HG02943 (cell line): Measurements from ENCODE around the gene ULK2.
"Not testable (repeated sequence)": the region's sequence is repeated elsewhere in the genome, so short reads cannot be mapped to it uniquely, and the experiment has no call there.

Source experiments
- ATAC-seq: cut with Tn5 transposase; IDR thresholded peaks from one replicate; pipeline ENCODE4 v1.9.1; 2021; ENCODE audit warnings: mild to moderate bottlenecking, low read depth, moderate library complexity; ENCODE audit not compliant: unreplicated experiment

Gene ULK2

DNA sequence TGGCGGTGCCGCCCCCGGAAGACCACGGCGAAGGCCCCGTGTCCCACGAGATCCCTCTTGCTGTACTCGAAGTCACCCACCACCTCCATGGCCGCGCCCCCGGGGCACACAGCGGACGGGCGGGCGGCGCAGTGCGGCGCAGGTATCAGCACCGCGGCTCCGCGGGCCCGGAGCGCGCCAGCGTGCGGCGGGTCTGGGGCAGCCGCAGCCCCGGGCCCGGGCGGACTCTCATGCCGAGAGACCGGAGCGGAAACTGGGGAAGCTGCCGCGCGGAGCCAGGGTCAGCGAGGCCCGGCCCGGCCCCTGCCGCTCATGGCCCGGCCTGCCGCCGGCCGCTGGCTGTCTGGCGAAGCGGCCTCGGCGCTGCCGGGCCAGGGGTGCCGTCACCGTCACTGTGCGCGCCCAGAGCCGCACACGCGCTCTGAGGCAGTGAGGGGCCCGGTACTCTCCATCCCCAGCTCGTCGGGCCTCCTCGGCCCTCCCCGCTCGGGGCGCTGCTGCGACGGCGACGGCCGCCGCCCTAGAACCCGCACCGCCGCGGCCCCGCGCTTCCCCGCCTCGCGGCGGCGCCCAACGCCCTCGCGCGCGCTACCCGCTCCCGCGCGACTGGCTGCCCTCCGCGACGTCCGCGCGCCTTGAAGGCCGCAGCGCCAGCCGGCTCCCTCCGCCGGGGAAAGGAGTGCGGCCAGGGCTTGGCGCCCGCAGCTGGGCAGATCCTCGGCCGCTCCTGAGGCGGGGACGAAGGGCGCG lies at the start of gene ULK2:
ULK2 (minus strand) TSS at position 608 of the 750 bp plus-strand sequence; CDS start at position 89, 519 bp downstream.
- no peak for ATAC-seq

DNA sequence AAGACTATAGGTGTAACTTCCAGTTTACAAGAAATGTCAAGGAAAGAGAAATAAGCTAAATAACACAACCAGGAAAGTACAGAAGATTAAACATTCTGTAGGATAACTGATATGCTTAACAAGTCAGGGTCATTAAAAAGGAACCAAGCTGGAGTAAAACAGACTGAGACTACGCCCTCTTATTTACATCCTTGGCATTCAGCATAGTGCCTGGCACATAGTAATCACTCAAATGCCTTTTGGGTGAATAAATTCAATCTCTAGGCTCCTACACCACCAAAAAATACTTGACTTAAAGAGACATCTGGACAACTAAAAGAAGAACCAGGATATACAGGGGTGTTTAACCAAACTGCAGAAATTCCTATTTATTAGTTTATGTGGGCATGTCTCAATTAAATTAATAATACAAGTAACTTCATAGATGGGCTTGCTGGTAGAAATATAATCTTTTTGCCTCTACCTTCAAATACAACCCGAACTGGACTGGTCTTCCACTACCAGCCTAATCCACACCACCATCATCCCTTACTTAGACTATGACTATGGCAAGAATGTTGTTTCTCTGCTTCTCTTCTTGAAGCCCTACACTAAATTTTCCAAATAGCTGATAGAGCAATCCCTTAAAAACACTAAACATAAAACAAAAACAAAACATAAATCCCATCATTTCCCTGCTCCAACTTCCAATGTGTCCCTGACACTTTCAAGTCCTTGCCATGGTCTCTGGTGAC lies 47.7 kb upstream of the ULK2 start:
- no peak for ATAC-seq

DNA sequence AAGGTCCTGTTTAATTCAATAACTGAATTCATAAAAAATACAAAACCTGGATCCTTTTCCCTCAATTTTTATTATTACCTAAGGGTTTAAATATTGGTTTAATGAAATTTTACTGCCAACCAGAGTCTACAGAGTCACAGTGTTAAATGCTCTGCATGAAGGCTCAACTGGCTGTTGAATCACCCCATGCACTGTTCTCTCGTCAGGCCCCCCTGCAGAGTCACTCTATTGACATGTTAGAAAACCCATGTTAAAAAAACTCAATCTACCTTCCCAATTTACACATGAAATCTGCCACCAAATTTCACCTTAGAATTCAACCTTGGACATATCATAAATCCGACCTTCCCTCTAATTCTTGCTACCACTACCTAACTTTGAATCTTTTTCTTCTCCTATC lies 43.3 kb upstream of the ULK2 start:
- no peak for ATAC-seq

DNA sequence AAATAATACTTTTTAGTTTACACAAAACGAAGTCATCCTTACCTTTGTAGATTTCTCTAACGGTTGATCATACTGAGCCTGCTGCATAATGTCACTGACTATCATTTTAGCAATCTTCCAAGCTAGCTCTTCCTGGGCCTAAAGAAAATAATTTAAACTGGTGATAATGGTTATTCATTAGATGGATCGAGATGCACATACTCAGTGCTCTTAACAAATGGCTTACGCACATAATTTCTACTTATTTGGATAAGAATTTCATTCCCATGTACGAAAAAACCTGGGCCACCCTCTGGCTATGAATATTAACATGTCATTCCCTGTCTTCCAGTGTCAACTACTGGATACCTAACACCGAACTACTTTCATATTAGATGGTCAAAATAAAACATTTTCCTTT lies 41.4 kb upstream of the ULK2 start:
- ATAC-seq, result no peak

DNA sequence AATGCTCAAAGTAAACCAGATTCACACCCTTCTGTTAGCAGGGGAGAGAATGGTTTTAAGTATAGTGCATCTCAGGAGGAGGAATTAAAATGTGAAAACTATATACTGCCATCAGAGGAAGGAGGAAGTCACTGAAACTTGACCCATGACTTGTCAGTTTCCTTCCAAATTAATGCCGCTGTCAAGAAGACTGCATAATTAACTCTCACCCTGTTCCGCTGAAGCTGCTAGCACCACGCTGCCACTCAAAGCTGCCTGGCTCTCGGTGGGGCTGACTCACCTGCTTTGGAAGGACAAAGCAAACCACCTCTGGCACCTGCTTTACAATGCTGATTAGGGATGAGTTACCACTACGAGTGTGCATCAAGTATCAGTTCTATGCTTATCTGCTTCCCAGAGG lies 37.8 kb upstream of the ULK2 start:
- ATAC-seq, result no peak

DNA sequence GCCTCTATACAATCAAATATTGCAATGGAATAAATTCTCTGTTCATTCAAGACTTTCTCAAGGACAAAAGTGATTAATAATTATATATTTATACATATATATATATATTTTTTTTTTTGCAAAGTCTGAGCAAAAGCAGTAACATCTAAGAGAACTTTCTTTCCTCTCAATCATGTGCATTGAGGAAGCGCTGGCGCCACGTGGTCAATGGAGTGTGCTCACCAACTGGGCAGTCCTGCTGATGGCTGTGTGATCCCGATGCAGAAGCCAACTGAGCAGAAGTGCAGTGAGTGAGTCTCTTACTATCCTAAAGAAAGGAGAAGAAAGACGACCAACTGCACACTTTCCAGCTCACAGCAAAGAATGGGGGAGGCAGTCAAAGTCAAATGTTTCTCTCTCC lies 37.2 kb upstream of the ULK2 start:
- no peak for ATAC-seq

DNA sequence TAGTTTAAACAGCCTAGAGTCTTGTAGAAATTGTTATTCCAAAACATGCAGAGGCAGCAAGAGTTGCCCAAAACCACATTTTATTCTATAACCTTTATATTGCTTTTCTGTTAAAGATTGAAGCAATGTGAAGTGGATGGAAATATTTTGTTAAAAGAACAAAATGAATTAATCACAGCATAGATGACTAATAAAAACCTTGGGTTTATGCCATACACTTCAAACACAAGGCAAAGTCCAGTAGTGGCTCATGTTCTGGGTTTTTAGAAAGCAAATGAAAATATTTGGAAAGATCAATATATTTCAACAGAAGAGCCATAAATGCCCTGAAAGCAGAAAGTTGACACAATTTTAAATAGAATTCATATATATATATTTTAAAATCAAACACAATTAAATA lies 36.7 kb upstream of the ULK2 start:
- no peak for ATAC-seq

DNA sequence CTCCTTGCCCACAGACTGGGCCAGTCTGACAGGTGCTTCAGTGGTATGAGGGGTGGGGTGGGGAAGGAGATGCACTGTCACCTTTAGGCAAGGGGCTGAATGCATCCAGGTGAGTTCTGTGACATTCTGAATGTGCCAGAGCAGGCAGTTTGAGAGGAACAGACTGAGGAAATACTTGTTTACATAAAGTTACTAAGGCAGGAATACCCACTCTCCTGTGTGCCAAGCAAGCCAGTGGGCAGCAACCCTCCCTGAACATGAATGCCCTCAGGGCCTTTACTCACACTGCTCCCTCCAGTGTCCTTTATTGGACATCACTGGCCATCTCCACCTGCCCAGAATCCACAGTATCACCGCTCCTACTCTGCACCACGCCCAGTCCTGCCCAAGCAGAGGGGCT lies 33.1 kb upstream of the ULK2 start:
- no peak for ATAC-seq

DNA sequence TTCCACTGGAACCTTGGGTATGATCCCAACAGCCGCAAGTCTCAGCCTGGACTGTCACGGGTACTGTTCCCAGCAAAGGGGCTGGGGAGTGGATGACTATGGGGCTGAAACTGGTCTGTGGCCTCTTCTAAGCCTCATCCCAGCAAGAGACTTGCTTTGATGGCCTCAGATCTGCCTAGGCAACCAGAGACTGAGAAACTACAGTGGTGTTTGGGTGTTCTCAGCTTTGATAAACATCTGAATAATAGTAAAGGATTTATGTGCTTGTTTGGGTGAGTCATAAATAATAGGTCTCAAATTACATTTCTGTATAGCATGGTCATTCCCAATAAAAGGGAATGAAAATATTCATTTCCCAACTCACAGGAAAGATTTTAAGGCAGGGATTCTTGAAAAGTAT lies 30.2 kb upstream of the ULK2 start:
- ATAC-seq, result no peak

DNA sequence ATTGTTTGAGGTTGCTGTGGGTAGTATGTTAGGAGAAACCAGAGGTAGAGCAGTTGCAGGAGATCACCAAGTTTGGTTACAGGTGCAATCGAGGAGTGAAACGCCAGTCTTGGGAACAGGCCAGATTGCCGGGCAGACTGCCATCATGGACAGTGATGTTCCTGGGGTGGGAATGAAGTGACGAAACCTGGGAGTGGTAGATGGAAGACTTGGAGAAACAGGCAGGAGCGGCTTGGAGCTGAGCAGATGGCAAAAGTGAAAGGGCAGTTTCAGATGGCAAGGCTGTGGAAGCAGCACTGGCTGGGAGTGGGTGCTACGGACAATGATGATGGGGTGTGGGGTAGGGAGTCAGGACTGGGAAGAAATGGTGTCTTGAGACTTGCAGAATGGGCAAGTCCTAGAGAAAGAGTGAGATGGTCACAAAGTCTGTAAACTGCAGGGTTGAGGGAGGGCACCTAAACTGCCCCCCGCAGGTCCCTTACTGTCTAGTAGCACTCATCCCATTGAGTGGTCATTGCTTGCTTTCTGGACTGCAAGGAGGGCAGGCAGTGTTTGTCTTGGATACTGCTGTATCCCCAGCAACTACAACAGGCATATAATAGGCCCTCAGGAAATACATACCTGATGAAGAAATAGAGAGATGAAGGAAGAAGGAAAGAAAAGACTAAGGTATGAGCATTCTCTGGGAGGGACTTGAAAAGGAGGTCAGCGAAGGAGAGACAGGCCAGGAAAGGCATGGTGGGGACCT lies 29.5 kb upstream of the ULK2 start:
- ATAC-seq, result no peak

DNA sequence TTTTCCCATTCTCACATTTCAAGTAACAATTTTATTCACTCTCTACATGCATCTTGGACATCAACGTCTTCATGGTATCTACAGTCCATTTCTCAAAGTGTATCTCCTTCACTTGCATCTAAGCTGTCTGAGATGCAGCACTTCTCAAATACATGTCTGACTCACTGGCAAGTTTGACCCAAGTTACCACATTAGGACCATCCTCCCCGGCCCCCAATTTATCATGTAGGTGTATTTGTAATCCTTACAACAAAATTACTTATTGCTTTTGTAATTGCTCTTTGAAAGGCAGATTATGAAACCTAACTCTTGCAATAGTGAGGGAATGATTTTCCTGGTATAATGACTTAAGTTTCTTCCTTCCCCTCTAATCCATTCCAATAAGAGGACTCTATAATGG lies 28.9 kb upstream of the ULK2 start:
- no peak for ATAC-seq

DNA sequence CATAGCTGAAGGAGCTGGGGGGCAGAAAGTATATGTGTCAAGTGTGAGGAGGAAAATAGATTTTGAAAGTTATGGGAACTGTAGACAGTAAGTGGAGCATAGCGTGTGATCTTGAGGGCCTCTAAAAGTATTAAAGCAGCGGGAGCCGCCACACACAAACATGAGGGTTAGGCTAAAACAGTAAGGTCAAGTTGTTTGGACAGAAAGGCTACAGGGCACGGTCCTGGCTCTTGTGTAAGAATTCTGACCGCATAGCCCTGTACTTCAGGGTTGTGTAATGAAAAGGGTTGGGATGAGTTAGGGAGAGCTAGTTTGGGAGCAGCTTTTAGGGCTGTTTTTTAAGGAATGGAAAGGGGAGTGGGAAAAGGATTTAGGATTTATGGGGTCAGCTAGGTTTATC lies 22.8 kb upstream of the ULK2 start:
- ATAC-seq, result not testable (repeated sequence)

DNA sequence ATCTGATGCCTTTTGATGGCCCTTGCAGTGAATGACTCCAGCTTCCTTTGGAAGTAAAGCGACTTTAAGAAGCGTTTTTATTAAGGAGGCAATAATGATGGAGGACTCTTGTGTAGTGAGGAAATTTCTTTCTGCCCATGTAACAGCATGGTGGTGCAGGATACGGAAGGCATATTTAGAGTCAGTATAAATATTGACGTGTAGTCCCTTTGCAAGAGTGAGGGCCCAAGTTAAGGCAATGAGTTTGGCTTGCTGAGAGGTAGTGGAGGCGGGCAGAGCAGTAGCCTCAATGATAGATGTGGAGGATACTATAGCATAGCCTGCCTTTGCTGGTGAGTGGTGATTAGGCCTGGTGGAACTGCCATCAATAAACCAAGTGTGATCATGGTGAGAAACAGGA lies 22.3 kb upstream of the ULK2 start:
- ATAC-seq, result not testable (repeated sequence)

DNA sequence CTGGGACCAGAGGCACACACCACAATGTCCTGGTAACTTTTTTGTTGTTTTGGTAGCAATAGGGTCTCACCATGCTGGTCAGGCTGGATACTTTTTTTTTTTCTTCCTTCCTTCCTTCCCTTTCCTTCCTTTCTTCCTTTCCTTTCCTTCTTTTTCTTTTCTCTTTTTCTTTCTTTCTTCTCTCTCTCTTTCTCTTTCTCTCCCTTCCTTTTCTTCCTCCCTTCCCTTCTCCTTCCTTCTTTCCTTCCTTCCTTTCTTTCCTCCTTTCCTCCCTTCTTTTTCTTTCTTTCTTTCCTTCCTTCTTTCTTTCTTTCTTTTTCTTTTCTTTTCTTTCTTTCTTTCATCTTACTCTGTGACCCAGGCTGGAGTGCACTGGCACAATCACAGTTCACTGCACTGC lies 18.4 kb upstream of the ULK2 start:
- no peak for ATAC-seq

DNA sequence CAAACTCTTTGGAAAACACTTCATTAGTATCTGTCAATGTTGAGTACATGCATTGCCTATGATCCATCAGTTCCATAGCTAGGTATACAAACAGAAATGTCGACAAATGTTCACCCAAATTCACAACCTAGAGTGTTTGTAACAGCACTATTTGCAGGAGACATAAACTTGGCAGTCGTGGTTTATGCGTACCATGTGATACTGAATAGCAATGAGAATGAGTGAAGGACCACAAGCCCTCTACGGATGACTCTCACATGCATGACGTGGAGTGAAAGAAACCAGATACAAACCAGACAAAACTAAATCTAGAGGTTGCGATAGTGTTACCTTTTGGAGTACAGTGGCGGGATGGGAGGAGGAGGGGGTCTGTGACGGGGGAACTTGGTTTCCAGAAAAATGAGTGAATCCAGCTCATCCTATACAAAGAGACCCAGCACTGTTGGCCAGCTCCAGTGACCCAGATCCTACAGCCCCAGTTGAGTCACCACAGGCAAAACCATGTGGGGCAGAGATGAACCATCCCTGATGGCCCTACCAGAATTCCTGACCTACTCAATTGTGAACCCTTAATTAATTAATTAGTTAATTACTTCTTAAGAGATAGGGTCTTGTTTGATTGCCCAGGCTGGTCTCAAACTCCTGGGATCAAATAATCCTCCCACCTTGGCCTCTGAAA lies 15.9 kb upstream of the ULK2 start:
- no peak for ATAC-seq

DNA sequence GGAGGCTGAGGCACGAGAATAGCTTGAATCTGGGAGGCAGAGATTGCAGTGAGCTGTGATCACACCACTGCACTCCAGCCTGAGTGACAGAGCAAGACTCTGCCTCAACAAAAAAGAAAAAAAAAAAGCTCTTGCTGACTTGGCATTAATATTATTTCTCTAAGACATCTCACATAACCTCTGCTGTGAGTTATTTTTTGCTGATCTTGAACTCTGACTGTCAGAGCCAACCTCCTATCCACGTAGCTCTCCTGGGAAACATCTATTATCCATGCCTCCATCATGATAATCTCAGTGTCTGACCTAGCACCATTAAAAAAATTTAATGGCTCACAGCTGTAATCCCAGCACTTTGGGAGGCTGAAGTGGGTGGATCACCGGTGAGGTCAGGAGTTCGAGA lies 12.7 kb upstream of the ULK2 start:
- no peak for ATAC-seq

DNA sequence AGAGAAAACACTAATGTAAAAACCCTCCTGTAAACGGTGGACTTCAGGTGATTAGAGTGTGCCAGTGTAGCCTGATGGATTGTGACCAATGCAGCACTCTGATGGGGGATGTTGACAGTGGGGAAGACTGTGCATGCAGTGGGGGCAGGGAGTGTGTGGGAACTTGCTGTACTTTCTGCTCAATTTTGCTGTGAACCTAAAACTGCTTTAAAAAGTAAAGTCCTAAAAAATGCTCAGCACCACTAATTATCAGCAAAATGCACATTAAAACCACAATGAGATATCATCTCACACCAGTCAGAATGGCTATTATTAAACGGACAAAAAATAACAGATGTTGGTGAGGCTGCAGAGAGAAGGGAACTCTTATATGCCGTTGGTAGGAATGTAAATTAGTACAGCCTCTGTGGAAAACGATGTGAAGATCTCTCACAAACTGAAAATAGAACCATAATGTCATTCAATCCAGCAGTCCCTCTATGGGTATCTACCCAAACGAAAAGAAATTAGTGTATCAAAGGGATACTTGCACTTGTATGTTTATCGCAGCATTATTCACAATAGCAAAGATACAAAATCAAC lies 9.7 kb upstream of the ULK2 start:
- ATAC-seq, result no peak

DNA sequence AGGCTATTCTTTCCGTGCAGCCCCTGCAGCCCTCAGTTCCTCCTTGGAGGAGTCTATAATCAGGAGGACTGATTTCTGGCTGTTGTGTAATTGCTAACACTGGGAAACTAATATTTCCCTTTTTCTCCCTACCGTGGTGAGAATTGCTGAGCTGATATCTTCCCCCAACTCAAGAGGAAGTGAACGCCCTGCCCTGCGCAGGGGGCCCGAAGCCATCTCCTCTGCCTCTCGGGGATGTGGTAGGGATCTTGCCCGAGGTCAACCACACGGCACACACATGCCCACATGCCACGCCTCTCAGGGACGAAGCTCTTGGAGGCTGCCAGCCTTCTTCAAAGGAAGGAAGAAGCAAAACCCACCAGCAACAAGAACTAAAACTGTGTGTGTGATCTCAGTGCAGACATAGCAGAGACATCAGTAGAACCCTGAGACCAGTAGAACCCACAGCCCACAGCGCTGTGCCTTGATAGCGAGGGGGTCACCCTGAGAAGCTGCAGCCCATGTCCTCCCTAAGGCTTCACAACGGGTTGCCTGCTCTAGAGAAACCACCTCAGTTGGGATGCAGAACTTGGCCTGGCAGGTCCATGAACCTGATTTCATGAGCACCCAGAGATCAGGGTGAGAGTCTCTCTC lies 8.9 kb upstream of the ULK2 start:
- no peak for ATAC-seq

DNA sequence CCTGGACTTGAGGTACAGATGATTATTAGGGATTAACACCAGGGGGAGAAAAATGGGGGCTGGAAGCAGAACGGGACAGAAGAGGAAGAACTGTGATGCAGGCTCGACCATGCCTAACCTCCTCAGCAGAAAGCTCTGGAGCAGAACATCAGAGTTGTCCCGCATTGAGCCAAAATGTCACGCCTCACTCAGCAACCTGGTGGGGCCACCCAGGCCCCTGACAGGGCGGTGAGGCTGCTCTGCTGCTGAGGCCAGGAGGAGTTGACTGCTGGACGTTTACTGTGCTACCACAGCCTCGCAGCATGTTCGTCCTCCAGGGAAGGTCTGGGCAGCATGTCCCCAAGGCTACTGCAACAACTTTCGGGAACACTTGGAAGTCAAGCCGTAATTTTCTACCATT lies 6.5 kb upstream of the ULK2 start:
- no peak for ATAC-seq

DNA sequence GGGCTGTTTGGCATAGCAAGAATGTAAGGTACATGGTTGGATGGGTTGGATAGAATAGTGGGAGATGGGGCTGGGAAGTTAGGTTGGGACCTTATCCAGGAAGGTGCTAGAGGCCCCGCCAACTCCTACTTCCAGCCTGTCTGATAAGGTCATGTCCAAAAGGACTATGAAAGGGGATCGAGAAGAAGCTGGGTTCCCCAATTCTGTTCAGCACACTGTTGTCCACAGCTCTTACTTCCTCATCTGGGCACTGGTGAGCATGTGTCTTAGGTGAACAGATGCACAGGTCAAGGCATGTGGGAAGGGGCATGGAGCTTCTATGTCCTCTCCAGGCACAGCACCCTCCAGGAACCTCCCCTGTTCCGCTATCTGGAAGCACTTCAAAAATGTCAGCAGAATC lies 5.6 kb upstream of the ULK2 start:
- no peak for ATAC-seq
